HG03135 (cell line): ENCODE measurements around the gene BBX.
"Not testable (repeated sequence)": the region's sequence is repeated elsewhere in the genome, so short reads cannot be mapped to it uniquely, and the experiment has no call there.

Experiments used
- ATAC-seq: cut with Tn5 transposase; IDR thresholded peaks from one replicate; pipeline ENCODE4 v1.9.1; 2021; ENCODE audit warnings: mild to moderate bottlenecking, moderate library complexity; ENCODE audit not compliant: unreplicated experiment

The BBX gene

GRCh38 chr3:107831590-107831989 lies 308.8 kb downstream of the BBX start:
- no peak for ATAC-seq

GRCh38 chr3:107833043-107833442 lies 310.3 kb downstream of the BBX start:
- no peak for ATAC-seq

- no peak for ATAC-seq
Observed at GRCh38 chr3:107833722-107834416, 311.1 kb downstream of the BBX start.

DNA sequence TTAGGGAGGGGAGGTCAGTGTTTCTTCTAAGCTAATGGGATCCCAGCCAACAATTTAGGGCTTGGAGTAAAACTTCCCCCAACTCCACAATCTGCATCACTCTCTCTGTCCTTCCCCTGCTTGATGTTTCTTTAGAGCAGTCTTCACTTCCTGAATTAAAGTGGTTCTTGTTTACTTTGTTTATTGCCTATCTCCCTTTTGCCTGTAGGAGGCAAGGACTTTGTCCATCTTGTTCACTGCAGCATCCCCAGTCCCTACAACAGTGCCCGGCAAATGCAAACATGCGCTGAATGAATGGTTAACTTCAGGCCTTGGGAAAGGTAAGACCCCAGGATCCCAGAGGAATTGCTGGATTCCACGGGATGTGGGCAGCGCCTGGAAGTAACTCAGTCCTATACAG lies 312.2 kb downstream of the BBX start:
- not testable (repeated sequence) for ATAC-seq

DNA sequence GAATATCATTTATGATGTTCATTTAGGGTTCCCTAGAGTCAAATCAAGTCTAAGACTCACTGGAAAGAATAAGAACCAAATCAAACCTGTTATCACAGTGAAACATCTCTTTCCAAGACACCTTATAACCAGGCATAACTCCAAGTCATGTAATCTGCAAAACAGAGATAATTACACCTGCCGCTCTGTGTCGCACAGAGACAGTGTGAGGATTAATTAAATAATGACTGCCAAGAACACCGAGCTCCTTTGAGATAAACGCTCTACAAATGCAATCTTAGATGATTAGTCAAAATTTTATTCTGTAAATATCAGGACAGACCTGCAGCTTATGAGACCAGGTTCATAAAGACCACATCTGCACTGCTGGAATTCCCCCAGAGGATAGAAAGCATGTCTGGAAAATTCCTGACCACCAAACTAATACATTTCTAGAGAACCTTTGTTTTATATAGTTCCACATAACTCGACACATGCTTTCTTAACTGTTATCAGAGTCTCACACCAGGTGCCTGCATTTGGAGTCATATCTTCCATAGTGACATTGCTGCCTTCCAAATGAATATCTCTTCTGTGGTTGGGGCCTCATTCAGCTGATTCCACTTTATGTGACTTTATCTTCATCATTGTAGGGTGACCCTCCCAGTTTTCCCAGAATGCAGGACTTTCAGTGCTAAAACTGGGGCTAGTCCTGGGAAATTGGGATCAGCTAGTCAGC lies 315.3 kb downstream of the BBX start:
- ATAC-seq: no peak

GRCh38 chr3:107841831-107842230 lies 319.1 kb downstream of the BBX start:
- no peak for ATAC-seq

GRCh38 chr3:107842940-107843339 lies 320.2 kb downstream of the BBX start:
- no peak for ATAC-seq

GRCh38 chr3:107845380-107846278 lies 322.9 kb downstream of the BBX start:
- no peak for ATAC-seq

DNA sequence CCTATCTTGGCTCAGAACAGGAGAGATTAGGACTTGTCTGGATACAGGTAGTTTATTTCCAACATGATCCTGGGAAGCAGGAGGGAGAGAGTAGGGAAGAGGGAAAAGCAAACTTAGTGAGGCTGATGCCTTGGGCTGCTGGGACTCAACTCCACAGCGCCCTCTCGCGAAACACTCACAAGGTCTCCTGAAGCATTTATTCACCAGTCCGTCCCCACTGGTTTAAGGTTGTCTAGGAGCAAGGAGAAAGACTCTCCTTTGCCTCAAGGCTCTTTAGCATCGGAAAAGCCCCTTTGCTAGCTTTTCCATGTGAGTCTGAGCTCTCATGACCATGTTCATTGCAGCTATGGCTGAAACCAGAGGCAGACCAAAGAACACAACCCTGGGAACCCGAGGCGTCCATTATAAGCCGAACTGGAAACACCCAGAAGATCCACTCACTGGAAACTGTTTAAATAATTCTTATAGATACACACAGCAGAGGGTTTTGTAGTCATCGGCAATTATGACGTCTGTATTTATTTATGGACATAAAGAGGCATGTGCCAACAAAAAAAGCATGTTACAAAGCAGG lies 323.6 kb downstream of the BBX start:
- ATAC-seq: no peak

DNA sequence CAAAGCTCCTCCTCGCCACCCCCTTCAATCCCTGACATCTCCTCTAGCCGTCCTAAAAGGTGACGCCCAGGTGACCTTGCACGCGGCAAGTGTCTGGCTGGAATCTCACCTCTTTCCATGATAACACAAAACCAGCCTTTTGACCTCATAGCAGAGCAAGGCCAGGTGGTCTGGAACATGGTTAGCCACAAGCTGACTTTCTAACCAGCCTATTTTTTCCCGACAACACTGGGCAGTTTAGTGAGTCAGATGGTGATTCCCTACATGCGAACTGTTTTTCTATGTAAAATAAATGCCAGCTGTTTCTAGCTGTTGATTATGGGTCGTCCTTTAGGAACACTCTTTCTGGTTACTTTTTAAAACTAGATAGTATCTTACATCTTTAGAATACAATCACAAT lies 325.0 kb downstream of the BBX start:
- ATAC-seq: no peak

- ATAC-seq: no peak
Observed at GRCh38 chr3:107848351-107848915, 325.7 kb downstream of the BBX start.

DNA sequence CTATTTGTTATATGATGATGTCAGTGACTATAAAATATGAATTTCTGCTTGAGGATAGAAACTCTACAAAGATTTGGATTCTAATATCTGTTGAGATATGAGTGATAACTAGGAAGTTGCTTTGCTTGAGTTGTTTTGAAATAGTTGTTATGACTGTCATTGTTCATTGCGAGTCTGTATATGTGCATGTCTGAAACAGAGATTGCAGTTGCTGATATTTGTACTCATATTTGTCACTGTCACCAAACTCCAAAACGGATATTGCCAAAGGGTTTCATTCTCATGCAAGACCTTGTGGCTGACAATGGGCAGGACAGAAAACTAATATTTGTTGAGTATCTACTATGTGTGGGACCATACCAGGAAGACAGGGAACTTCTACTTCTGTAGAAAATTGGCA lies 327.9 kb downstream of the BBX start:
- no peak for ATAC-seq

GRCh38 chr3:107853821-107854220 lies 331.1 kb downstream of the BBX start:
- no peak for ATAC-seq

DNA sequence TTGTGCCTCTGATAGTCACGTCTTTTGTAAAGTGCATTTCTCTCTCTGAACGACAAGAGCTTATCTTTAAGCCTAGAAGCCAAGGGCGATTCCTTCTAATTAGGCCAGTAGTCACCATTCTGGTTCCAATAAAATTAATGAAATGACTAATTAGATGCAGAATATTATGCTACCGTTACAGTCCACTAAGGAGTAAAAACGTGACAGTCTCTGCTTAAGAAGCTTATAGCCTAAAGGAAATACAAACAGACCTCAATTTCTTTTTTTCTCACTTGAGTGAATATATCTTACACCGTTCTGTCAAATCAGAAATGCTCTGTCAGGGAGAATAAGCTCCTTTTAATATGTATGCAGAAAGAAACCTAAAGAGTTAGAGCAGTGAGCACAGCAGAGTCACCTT lies 332.0 kb downstream of the BBX start:
- ATAC-seq: no peak

GRCh38 chr3:107855710-107856109 lies 332.9 kb downstream of the BBX start:
- no peak for ATAC-seq

DNA sequence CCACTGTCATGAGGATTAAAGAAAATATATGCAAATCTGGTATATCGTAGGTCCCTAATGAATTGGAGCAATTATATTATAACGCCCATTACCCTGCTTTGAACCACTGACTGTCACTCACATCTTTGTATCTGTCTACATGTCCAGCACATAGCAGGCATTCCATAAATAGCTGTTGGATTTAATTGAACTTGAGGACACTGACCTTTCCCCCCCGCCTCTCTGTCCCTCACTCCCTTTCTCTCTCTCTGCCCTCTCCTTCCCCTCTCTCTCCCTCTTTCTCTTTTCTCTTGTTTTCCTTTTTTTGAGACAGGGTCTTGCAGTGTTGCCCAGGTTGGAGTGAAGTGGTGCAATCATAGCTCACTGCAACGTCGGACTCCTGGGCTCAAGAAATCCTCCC lies 335.1 kb downstream of the BBX start:
- ATAC-seq: no peak

GRCh38 chr3:107858876-107859275 lies 336.1 kb downstream of the BBX start:
- no peak for ATAC-seq
